T-cell (primary cell): ENCODE results near the gene CCN5. TPM values are rescaled to one million over a fixed set of nuclear protein-coding genes. Genes with fewer than 3 reads are reported as not detected.
"Not testable (repeated sequence)": the region's sequence is repeated elsewhere in the genome, so short reads cannot be mapped to it uniquely, and the experiment has no call there.

Source experiments
- ATAC-seq, 4 experiments: fragments of 200-7000 bp in 3 of 4; fragments of 150-1000 bp in 1 of 4; cut with Tn5 transposase; replicated peaks in 1 of 4; 1 replicate in 3 of 4; 2 replicates in 1 of 4; pipeline ENCODE4 v1.10.0; 2021; ENCODE audit warnings: moderate library complexity in 3 of 4, mild to moderate bottlenecking in 2 of 4, moderate number of reproducible peaks in 1 of 4
- CTCF ChIA-PET, 2 donors: fragments of 300-600 bp; sonication (Branson Sonifier 250); formaldehyde crosslinking; loops; one replicate each; lab custom pipeline; 2022; ENCODE audit warnings: antibody characterized with exemption in 2 of 2; lab: Charles Lee
- POLR2A ChIA-PET, 2 donors: fragments of 300-600 bp; sonication (Branson Sonifier 250); formaldehyde crosslinking; loops; one replicate each; lab custom pipeline; 2022; ENCODE audit warnings: antibody characterized with exemption in 2 of 2; lab: Charles Lee
- DNase-seq, 35 experiments: peaks; one replicate each; pipeline versions ENCODE4 v3.0.0 to v3.0.0-alpha.2; 2013 to 2023
- H3K27ac ChIP-seq: one replicate; pipeline ENCODE4 v1.5.1; 2013; ENCODE audit warnings: low read length
- H3K27me3 ChIP-seq, 2 experiments: replicated peaks in 1 of 2; 1 replicate in 1 of 2; 2 replicates in 1 of 2; pipeline versions ENCODE4 v1.6.1 to v1.7.0; 2013; ENCODE audit warnings: low read length in 1 of 2, mixed read lengths in 1 of 2; ENCODE audit not compliant: control insufficient read depth in 2 of 2, insufficient read depth in 2 of 2; ENCODE audit errors: extremely low read depth in 1 of 2
- H3K36me3 ChIP-seq, 2 donors: 1 replicate in 1 of 2; 2 replicates in 1 of 2; pipeline versions ENCODE4 v1.6.1 to v1.7.0; 2013; ENCODE audit warnings: low read length in 1 of 2; ENCODE audit not compliant: control insufficient read depth in 2 of 2, insufficient read depth in 1 of 2; ENCODE audit errors: extremely low read depth in 1 of 2
- H3K4me1 ChIP-seq, 2 experiments: 1 replicate in 1 of 2; 2 replicates in 1 of 2; pipeline versions ENCODE4 v1.6.1 to v1.7.0; 2013; ENCODE audit warnings: low read length in 2 of 2, mixed read lengths in 1 of 2; ENCODE audit not compliant: insufficient read depth in 2 of 2, control insufficient read depth in 1 of 2; ENCODE audit errors: extremely low read depth in 1 of 2
- H3K4me3 ChIP-seq, 2 donors: 1 replicate in 1 of 2; 2 replicates in 1 of 2; pipeline versions ENCODE4 v1.5.1 to v1.7.0; 2013; ENCODE audit warnings: mild to moderate bottlenecking in 2 of 2, low read length in 1 of 2, moderate library complexity in 1 of 2; ENCODE audit not compliant: control insufficient read depth in 1 of 2; ENCODE audit errors: extremely low read depth in 1 of 2
- H3K9me3 ChIP-seq: 2 replicates; pipeline ENCODE4 v1.7.0; 2013
- H3K27ac Mint-ChIP-seq, 2 donors: one replicate each; pipeline ENCODE4 v1.8.0; 2020 to 2021; ENCODE audit warnings: mild to moderate bottlenecking in 2 of 2, mixed read lengths in 2 of 2
- H3K27me3 Mint-ChIP-seq, 2 donors: one replicate each; pipeline ENCODE4 v1.8.0; 2021 to 2022; ENCODE audit warnings: mixed read lengths in 2 of 2
- H3K36me3 Mint-ChIP-seq: one replicate; pipeline ENCODE4 v1.8.0; 2021; ENCODE audit warnings: mixed read lengths
- H3K4me1 Mint-ChIP-seq, 3 donors: one replicate each; pipeline ENCODE4 v1.8.0; 2020 to 2022; ENCODE audit warnings: mixed read lengths in 3 of 3, mild to moderate bottlenecking in 1 of 3
- H3K4me3 Mint-ChIP-seq, 3 donors: one replicate each; pipeline ENCODE4 v1.8.0; 2020 to 2022; ENCODE audit warnings: mild to moderate bottlenecking in 3 of 3, mixed read lengths in 3 of 3, moderate library complexity in 3 of 3
- H3K9me3 Mint-ChIP-seq, 3 donors: one replicate each; pipeline ENCODE4 v1.8.0; 2020 to 2022; ENCODE audit warnings: mixed read lengths in 3 of 3
- WGBS: methylation state at CpG from one replicate; pipeline ENCODE4 v1.1.5; 2013; ENCODE audit warnings: missing lambda C conversion rate; ENCODE audit not compliant: insufficient coverage; 5-methylcytosine and 5-hydroxymethylcytosine counted together
- total RNA-seq, 35 experiments: library from RNA in 6 of 35; stranded (reverse) in 6 of 35; fragments of 120-200 nt in 1 of 35; gene quantifications; one replicate each; pipeline versions ENCODE4 v1.2.1 to v1.2.4 and lab custom pipeline; 2013 to 2026

CCN5 gene
- total RNA-seq (under 1 TPM in 3 of 5 donors, not detected in 2; 0.13 to 0.41 (median 0.29) TPM), total RNA-seq (lab: John Stamatoyannopoulos, UW) (0 to 0.06 (median 0) reads per million in 29 experiments)
- not detected for total RNA-seq (2013)

GRCh38 chr20:44714701-44715498, at the start of gene CCN5:
Gene CCN5, plus strand, starts transcription at chr20:44715369. Its CDS starts 22 bp downstream, at chr20:44715391.
- Mint-ChIP-seq H3K4me3 (no peak within 1 kb of the TSS), H3K27ac (no peak within 1 kb of the TSS), H3K4me1 (peaks cover 0 to 2% (median 0%) of the 10 kb centered on the region in 3 donors), H3K27me3 (no peaks in the 10 kb centered on the region), H3K36me3 (no peaks in the 10 kb centered on the region), H3K9me3 (no peaks in the 10 kb centered on the region)
- WGBS: 36% methylated on average over 8 of the region's 28 CpGs
- Histone ChIP-seq H3K27me3 (peaks cover 0 to 5% of the 10 kb centered on the region in 2 experiments), H3K4me3 (no peak within 1 kb of the TSS), H3K36me3 (no peaks in the 10 kb centered on the region), H3K27ac (no peak within 1 kb of the TSS), H3K9me3 (no peaks in the 10 kb centered on the region), H3K4me1 (no peaks in the 10 kb centered on the region)
- ChIA-PET CTCF (no interaction called here), POLR2A (no interaction called here)
- no peak for DNase-seq
- no peak for ATAC-seq

- peaks cover 4 to 17% of the 10 kb centered on the region in 2 donors for H3K36me3 ChIP-seq
- peaks cover 17% of the 10 kb centered on the region for H3K36me3 Mint-ChIP-seq
- H3K4me3 Mint-ChIP-seq: no peak overlapping the region
- H3K27ac ChIP-seq: no peak overlapping the region
- ATAC-seq: no peak
- 100% methylated on average over 1 of the region's 3 CpGs for WGBS
- peaks cover 9 to 21% (median 20%) of the 10 kb centered on the region in 3 donors for H3K4me1 Mint-ChIP-seq
- no peaks in the 10 kb centered on the region for H3K27me3 ChIP-seq
- no peaks in the 10 kb centered on the region for H3K27me3 Mint-ChIP-seq
- no peaks in the 10 kb centered on the region for H3K9me3 Mint-ChIP-seq
- CTCF ChIA-PET: interaction anchor here in 1 of 2 donors (1.8 kb wide), 1 partner anchor 17 kb away, joined by 5 read pairs; no protein-coding TSS in a partner anchor
- H3K27ac Mint-ChIP-seq: peak overlapping the region in 1 of 2 donors; percentile 0
- H3K4me3 ChIP-seq: no peak overlapping the region
- no peaks in the 10 kb centered on the region for H3K9me3 ChIP-seq
- POLR2A ChIA-PET: no interaction called here
- H3K4me1 ChIP-seq: peaks cover 4 to 16% of the 10 kb centered on the region in 2 experiments
- no peak for DNase-seq
Observed at GRCh38 chr20:44666066-44666465, 49.1 kb upstream of the CCN5 start.

GRCh38 chr20:44670851-44671250, 44.3 kb upstream of the CCN5 start:
- ATAC-seq, CTCF ChIA-PET, DNase-seq, H3K27me3 Mint-ChIP-seq, H3K9me3 Mint-ChIP-seq, H3K27ac Mint-ChIP-seq, H3K36me3 Mint-ChIP-seq, H3K27me3 ChIP-seq, H3K27ac ChIP-seq, POLR2A ChIA-PET, H3K9me3 ChIP-seq, H3K36me3 ChIP-seq: not testable (repeated sequence)
- Histone ChIP-seq H3K4me3 (peak overlapping the region in 1 of 2 donors; percentile 67), H3K4me1 (peaks cover 10 to 28% of the 10 kb centered on the region in 2 experiments)
- 87% methylated on average over 6 of the region's 9 CpGs for WGBS
- peaks cover 9 to 16% (median 16%) of the 10 kb centered on the region in 3 donors for H3K4me1 Mint-ChIP-seq
- peak overlapping the region in 2 of 3 donors; percentile 83 to 89 for H3K4me3 Mint-ChIP-seq

- not testable (repeated sequence) for H3K27ac Mint-ChIP-seq
- peak overlapping the region; percentile 87 for H3K27ac ChIP-seq
- POLR2A ChIA-PET: interaction anchor here in 1 of 2 donors (0.6 kb wide), 1 partner anchor 27 kb away, joined by 11 read pairs; no protein-coding TSS in a partner anchor
Observed at GRCh38 chr20:44671541-44671940, 43.6 kb upstream of the CCN5 start.

GRCh38 chr20:44672318-44672902, 42.8 kb upstream of the CCN5 start:
- POLR2A ChIA-PET, H3K36me3 ChIP-seq, H3K27ac Mint-ChIP-seq, H3K4me3 ChIP-seq, H3K4me1 Mint-ChIP-seq, ATAC-seq, H3K9me3 ChIP-seq, H3K27me3 Mint-ChIP-seq, H3K36me3 Mint-ChIP-seq, H3K9me3 Mint-ChIP-seq, H3K27me3 ChIP-seq: not testable (repeated sequence)
- peak overlapping the region in 2 of 3 donors; percentile 83 to 89 for H3K4me3 Mint-ChIP-seq
- CTCF ChIA-PET: interaction anchor here (0.8 to 1.3 kb wide), 3 partner anchors 11 to 13 kb away, joined by 3 to 10 read pairs (median 9); no protein-coding TSS in a partner anchor
- H3K27ac ChIP-seq: peak overlapping the region; percentile 87
- peak in 1 of 35 experiments; percentile 10 for DNase-seq
- peaks cover 10 to 28% of the 10 kb centered on the region in 2 experiments for H3K4me1 ChIP-seq
- 78% methylated on average over 21 of the region's 23 CpGs for WGBS

More at GRCh38 chr20:44671541-44671940, 43.6 kb upstream of the CCN5 start:
- H3K4me3 Mint-ChIP-seq: peak overlapping the region in 2 of 3 donors; percentile 83 to 89
- H3K36me3 Mint-ChIP-seq, H3K9me3 ChIP-seq, H3K36me3 ChIP-seq, H3K27me3 Mint-ChIP-seq, H3K27me3 ChIP-seq, H3K9me3 Mint-ChIP-seq: not testable (repeated sequence)
- 0% methylated on average over 3 of the region's 7 CpGs for WGBS
- peak; percentile 94 to 100 (median 99) for ATAC-seq
- CTCF ChIA-PET: interaction anchor here (0.8 to 1.3 kb wide), 3 partner anchors 11 to 14 kb away, joined by 3 to 10 read pairs (median 9); no protein-coding TSS in a partner anchor
- DNase-seq: peak; percentile 30 to 79 (median 63)
- Histone ChIP-seq H3K4me3 (peak overlapping the region; percentile 49 to 67), H3K4me1 (peaks cover 10 to 28% of the 10 kb centered on the region in 2 experiments)
- peaks cover 4 to 12% (median 10%) of the 10 kb centered on the region in 3 donors for H3K4me1 Mint-ChIP-seq

GRCh38 chr20:44678242-44678641, 36.9 kb upstream of the CCN5 start:
- H3K36me3 ChIP-seq: no peaks in the 10 kb centered on the region
- H3K4me1 Mint-ChIP-seq: no peaks in the 10 kb centered on the region
- WGBS: no CpG with 5 or more reads among the region's 2 CpGs
- no peak overlapping the region for H3K27ac Mint-ChIP-seq
- ChIA-PET POLR2A (no interaction called here), CTCF (interaction anchor here in 1 of 2 donors (0.6 kb wide), 1 partner anchor 148 kb away, joined by 3 read pairs; no protein-coding TSS in a partner anchor)
- H3K9me3 Mint-ChIP-seq: no peaks in the 10 kb centered on the region
- H3K4me3 Mint-ChIP-seq: no peak overlapping the region
- no peak overlapping the region for H3K4me3 ChIP-seq
- no peak overlapping the region for H3K27ac ChIP-seq
- ATAC-seq: no peak
- no peaks in the 10 kb centered on the region for H3K27me3 Mint-ChIP-seq
- H3K27me3 ChIP-seq: no peaks in the 10 kb centered on the region
- H3K4me1 ChIP-seq: peaks cover 0 to under 1% of the 10 kb centered on the region in 2 experiments
- no peaks in the 10 kb centered on the region for H3K9me3 ChIP-seq
- no peaks in the 10 kb centered on the region for H3K36me3 Mint-ChIP-seq
- DNase-seq: no peak
